ENCODE measurements around the gene NXPH3. TPM values are rescaled to one million over a fixed set of nuclear protein-coding genes. Genes with fewer than 3 reads are reported as not detected.
A peak's percentile ranks its signal among the peaks of the same experiment; 100 is the strongest.

The NXPH3 gene
- total and polyA plus RNA-seq, 2 experiments from 2014 or later, result 0.30 to 1.4 TPM

DNA sequence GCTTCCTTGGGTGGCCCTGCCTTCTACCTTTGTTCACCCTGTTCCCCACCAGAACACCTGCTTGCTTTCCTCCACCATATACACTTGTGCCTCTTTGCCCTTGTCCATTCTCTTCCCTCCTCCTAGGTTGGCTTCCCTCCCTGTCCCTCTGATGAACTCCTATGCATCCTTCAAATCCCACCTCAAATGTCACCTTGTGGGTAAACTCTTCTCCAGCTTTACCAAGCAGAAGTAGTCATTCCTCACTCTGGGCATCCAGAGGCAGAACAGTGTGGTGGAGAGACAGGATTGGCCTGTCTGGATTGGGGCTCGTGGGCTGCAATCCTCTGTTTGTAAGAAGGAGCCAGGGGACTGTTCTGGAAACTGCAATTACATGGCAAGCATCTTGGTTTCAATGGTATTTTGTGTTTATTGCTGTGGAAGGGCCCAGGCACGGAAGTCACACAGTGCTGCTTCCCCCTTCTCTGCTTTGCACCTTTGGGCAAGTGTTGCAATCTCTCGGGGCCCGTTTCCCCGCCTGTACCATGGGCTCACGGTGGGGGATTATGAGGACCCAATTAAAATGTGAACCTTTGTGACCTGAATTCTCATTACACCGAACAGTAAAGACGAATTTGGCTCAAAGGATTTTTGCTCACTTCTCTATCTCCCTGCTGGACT, 21.9 kb upstream of the NXPH3 start:
- Histone ChIP-seq H3K4me2 (ENCODE audit: unreplicated experiment) (no peak overlapping the region), H3K4me3 (no peak overlapping the region), H3K27me3 (replicated peaks; ENCODE audit: insufficient read depth) (0 out of 2 replicates have a peak, but pooled peaks cover 4% of the 10 kb centered on the region), H3K9ac (no peak overlapping the region), H3F3A (ENCODE audit: insufficient read depth) (no peaks in the 10 kb centered on the region), H3K27ac (no peak overlapping the region), H3K36me3 (ENCODE audit: low read depth) (no peaks in the 10 kb centered on the region), H3K9me2 (ENCODE audit: insufficient read depth) (no peaks in the 10 kb centered on the region), H3K4me1 (ENCODE audit: insufficient read depth) (no peaks in the 10 kb centered on the region), H4K20me1 (ENCODE audit: insufficient read depth) (no peaks in the 10 kb centered on the region), H3K9me3 (ENCODE audit: low read depth) (no peaks in the 10 kb centered on the region), H3K79me2 (ENCODE audit: insufficient read depth) (no peaks in the 10 kb centered on the region), H2AFZ (no peak overlapping the region)
- 86 to 90% methylated on average over 8 of the region's 8 CpGs for WGBS, 2 experiments (ENCODE audit: low coverage in 1 of 2, low lambda C conversion rate in 2 of 2, missing lambda C conversion rate in 2 of 2)
- in situ Hi-C loops (cut with MboI), result loop anchor here (10.0 to 25.0 kb wide), 2 partner anchors 239 to 433 kb away; partner anchors contain the start of gene DLX3
- TF ChIP-seq EZH2phosphoT487 (IDR thresholded peaks at IDR 0.05; ENCODE audit: insufficient read depth, low read depth), result no peak
- no peak for TF ChIP-seq EZH2 (IDR thresholded peaks at IDR 0.05; ENCODE audit: insufficient read depth, poor library complexity, severe bottlenecking)
- DNase-seq, result no peak

DNA sequence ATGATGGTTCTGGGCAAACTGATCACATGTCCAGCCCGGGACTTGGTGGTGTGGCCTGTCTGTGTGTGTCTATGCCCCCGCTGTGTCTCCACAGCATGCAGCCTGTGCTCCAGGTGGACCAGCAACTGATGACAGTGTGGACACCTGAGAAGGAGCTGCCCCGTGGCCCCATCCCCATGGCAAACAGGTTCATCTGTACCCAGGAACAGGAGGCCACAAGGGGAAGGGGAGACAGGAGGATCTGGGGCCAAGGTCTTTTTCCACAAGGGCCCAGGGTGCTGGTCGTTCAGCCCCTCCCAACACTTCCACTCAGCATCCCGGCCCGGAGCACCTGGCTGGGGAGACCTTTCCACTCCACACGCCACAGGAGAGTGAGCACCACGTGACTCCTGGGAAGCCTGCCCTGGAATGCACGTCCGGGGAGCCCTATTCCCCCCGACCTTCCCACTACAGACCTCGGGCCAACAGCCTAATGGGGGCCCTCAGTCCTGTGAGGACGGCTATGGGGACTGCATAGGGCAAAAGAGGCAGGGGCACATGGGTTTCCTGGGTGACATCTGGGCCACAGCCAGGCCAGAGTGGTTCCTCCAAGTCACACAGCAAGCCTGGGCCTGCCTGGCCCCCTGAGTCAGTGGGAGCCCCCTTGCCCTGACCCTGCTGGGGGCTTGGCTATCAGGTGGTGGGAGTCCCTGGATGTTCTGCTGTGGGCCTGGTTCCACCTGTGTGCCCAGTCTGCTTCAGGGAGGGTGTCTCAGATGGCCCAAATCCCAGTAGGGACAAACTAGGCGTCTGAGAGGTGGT, 20.8 kb upstream of the NXPH3 start:
- Histone ChIP-seq H3K36me3 (ENCODE audit: low read depth) (no peaks in the 10 kb centered on the region), H3K4me1 (ENCODE audit: insufficient read depth) (no peaks in the 10 kb centered on the region), H3K27me3 (replicated peaks; ENCODE audit: insufficient read depth) (0 out of 2 replicates have a peak, but pooled peaks cover 4% of the 10 kb centered on the region), H2AFZ (no peak overlapping the region), H3K27ac (no peak overlapping the region), H3F3A (ENCODE audit: insufficient read depth) (no peaks in the 10 kb centered on the region), H3K4me3 (no peak overlapping the region), H3K9me3 (ENCODE audit: low read depth) (no peaks in the 10 kb centered on the region), H3K79me2 (ENCODE audit: insufficient read depth) (no peaks in the 10 kb centered on the region), H3K9ac (no peak overlapping the region), H3K4me2 (ENCODE audit: unreplicated experiment) (no peak overlapping the region), H4K20me1 (ENCODE audit: insufficient read depth) (no peaks in the 10 kb centered on the region), H3K9me2 (ENCODE audit: insufficient read depth) (no peaks in the 10 kb centered on the region)
- in situ Hi-C loops (cut with MboI), result loop anchor here (10.0 to 25.0 kb wide), 2 partner anchors 240 to 432 kb away; partner anchors contain the start of gene DLX3
- TF ChIP-seq EZH2phosphoT487 (IDR thresholded peaks at IDR 0.05; ENCODE audit: insufficient read depth, low read depth) (no peak), EZH2 (IDR thresholded peaks at IDR 0.05; ENCODE audit: insufficient read depth, poor library complexity, severe bottlenecking) (no peak)
- no peak for DNase-seq
- WGBS, 2 experiments (ENCODE audit: low coverage in 1 of 2, low lambda C conversion rate in 2 of 2, missing lambda C conversion rate in 2 of 2), result 78 to 87% methylated on average over 13 to 14 of the region's 14 CpGs

DNA sequence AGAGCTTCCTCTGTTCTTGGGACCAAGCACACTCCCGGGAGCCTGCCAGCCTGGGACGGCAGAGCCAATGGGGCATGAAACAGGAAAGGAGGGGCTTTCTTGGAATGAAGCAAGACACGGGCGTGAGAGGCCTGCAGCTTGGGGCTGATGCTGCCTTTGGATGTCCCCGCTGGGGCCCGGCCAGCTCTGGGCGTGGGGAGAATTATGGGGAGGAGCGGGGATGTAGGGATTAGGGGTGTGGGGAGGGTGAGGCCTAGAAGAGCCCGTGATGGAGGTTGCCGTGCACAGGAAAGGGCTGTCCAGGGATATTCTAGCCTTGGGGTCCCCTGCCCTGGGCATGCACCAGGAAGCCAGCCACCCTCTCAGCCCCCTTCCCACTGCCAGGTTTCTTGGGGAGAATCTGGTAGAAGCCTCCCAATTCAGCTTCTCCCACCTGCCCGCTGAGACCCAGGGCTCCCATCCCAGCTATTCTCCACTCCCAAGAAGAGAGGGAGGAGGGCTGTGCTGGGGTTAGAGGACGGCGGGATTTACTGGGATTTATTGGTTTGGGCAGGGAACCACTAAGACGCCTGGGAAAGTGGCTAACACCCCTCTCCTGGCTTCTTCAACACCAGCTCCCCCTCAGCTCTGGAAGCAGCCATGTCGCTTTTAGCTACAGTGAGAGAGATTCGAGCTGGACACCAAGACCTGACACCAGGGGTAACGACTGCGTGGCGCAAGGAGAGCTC, 20.0 kb upstream of the NXPH3 start:
- Histone ChIP-seq H3K4me3 (peak overlapping the region; percentile 33; the same call in 1 of the 2 replicates), H3F3A (ENCODE audit: insufficient read depth) (no peaks in the 10 kb centered on the region), H3K79me2 (ENCODE audit: insufficient read depth) (no peaks in the 10 kb centered on the region), H3K9me3 (ENCODE audit: low read depth) (no peaks in the 10 kb centered on the region), H3K4me2 (ENCODE audit: unreplicated experiment) (peak overlapping the region; percentile 73), H3K36me3 (ENCODE audit: low read depth) (no peaks in the 10 kb centered on the region), H3K9me2 (ENCODE audit: insufficient read depth) (no peaks in the 10 kb centered on the region), H3K27me3 (replicated peaks; ENCODE audit: insufficient read depth) (0 out of 2 replicates have a peak, but pooled peaks cover 4% of the 10 kb centered on the region), H3K4me1 (ENCODE audit: insufficient read depth) (no peaks in the 10 kb centered on the region), H2AFZ (peak overlapping the region; percentile 87), H3K9ac (peak overlapping the region; percentile 61), H4K20me1 (ENCODE audit: insufficient read depth) (no peaks in the 10 kb centered on the region), H3K27ac (no peak overlapping the region)
- 37 to 46% methylated on average over 15 to 19 of the region's 19 CpGs for WGBS, 2 experiments (ENCODE audit: low coverage in 1 of 2, low lambda C conversion rate in 2 of 2, missing lambda C conversion rate in 2 of 2)
- no peak for DNase-seq
- no peak for TF ChIP-seq EZH2 (IDR thresholded peaks at IDR 0.05; ENCODE audit: insufficient read depth, poor library complexity, severe bottlenecking)
- TF ChIP-seq EZH2phosphoT487 (IDR thresholded peaks at IDR 0.05; ENCODE audit: insufficient read depth, low read depth), result no peak
- in situ Hi-C loops (cut with MboI), result loop anchor here (10.0 to 25.0 kb wide), 2 partner anchors 241 to 432 kb away; partner anchors contain the start of gene DLX3
